ENCODE data around the gene FMNL2.

- TF ChIP-seq CTCF (IDR thresholded peaks at IDR 0.05), result no peak
- no peak for TF ChIP-seq ZFX (IDR thresholded peaks at IDR 0.05; ENCODE audit: borderline replicate concordance)
Observed at GRCh38 chr2:152568531-152568930, 233.6 kb downstream of the FMNL2 start.
